A549 (cell line): ENCODE data around the gene PPM1B. TPM values are rescaled to one million over a fixed set of nuclear protein-coding genes. Genes with fewer than 3 reads are reported as not detected.
A peak's percentile ranks its signal among the peaks of the same experiment; 100 is the strongest.

ENCODE experiments used
- ATAC-seq, 2 experiments: fragments of 200-7000 bp in 1 of 2; fragments of >200 bp in 1 of 2; cut with Nextera tagmentation in 1 of 2; cut with Tn5 transposase in 1 of 2; 3 replicates each; pipeline versions ENCODE4 v1.8.0 to v1.9.1; 2018 to 2020; ENCODE audit warnings: mild to moderate bottlenecking in 1 of 2, moderate library complexity in 1 of 2
- CTCF ChIA-PET: fragments of 300-600 bp; sonication (Branson Sonifier 250); formaldehyde crosslinking; extraction: SDS; loops from one replicate; lab custom pipeline; 2021; ENCODE audit warnings: antibody characterized with exemption, inconsistent platforms; lab: Yijun Ruan, JAX
- POLR2A ChIA-PET: fragments of 350-600 bp; formaldehyde crosslinking; extraction: SDS; loops from one replicate; lab custom pipeline; 2021; ENCODE audit warnings: antibody characterized with exemption, inconsistent platforms; lab: Yijun Ruan, JAX
- DNase-seq, 2 experiments: peaks; one replicate each; pipeline versions ENCODE4 v3.0.0 to v3.0.0-alpha.2; 2011 to 2016; ENCODE audit warnings: low read depth in 1 of 2, low spot score in 1 of 2
- FAIRE-seq: peaks from 2 replicates; lab custom pipeline; 2011; peaks lifted over from hg19 to GRCh38; lab: Jason Lieb, UNC
- H3K27ac ChIP-seq, 2 experiments: fragments of >200 bp; sonication (Bioruptor Twin); formaldehyde crosslinking; 3 replicates each; pipeline ENCODE4 v1.5.1; 2016 to 2017
- H3K4me1 ChIP-seq: fragments of >200 bp; sonication (Bioruptor Twin); formaldehyde crosslinking; 3 replicates; pipeline ENCODE4 v1.6.1; 2016
- H3K4me2 ChIP-seq: fragments of >200 bp; sonication (Bioruptor Twin); formaldehyde crosslinking; 3 replicates; pipeline ENCODE4 v1.6.1; 2016
- H3K4me3 ChIP-seq: fragments of >200 bp; sonication (Bioruptor Twin); formaldehyde crosslinking; 3 replicates; pipeline ENCODE4 v1.5.1; 2016
- H3K9me3 ChIP-seq: fragments of >200 bp; sonication (Bioruptor Twin); formaldehyde crosslinking; 3 replicates; pipeline ENCODE4 v1.6.1; 2016
- BHLHE40 ChIP-seq: IDR thresholded peaks from 2 replicates; pipeline ENCODE4 v1.6.1; 2012; ENCODE audit warnings: low read depth, low read length, inconsistent platforms
- CBX2 ChIP-seq: fragments of 200-600 bp; sonication (generic); IDR thresholded peaks from 2 replicates; pipeline ENCODE4 v1.6.1; 2016; ENCODE audit warnings: low read depth, mild to moderate bottlenecking, borderline replicate concordance
- CEBPB ChIP-seq, 2 experiments: fragments of >200 bp in 1 of 2; sonication (Bioruptor Twin) in 1 of 2; formaldehyde crosslinking in 1 of 2; IDR thresholded peaks; 2 replicates each; pipeline ENCODE4 v1.6.1; 2012 to 2016
- CHD2 ChIP-seq: fragments of 150-350 bp; IDR thresholded peaks from 2 replicates; pipeline ENCODE4 v1.6.1; 2014; ENCODE audit warnings: low read length; ENCODE audit not compliant: partially characterized antibody
- EHF ChIP-seq: fragments of 250-450 bp; sonication (Bioruptor Pico); IDR thresholded peaks from 2 replicates; pipeline ENCODE4 v1.5.0; 2020; ENCODE audit warnings: mild to moderate bottlenecking
- ELK1 ChIP-seq: fragments of 150-350 bp; IDR thresholded peaks from 2 replicates; pipeline ENCODE4 v1.6.1; 2014; ENCODE audit warnings: low read depth, mild to moderate bottlenecking, low read length
- EP300 ChIP-seq, 2 experiments: fragments of >200 bp; sonication (Bioruptor Twin); formaldehyde crosslinking; IDR thresholded peaks; 2 replicates in 1 of 2; 3 replicates in 1 of 2; pipeline ENCODE4 v1.6.1; 2016 to 2017
- ESRRA ChIP-seq: fragments of 150-350 bp; IDR thresholded peaks from 2 replicates; pipeline ENCODE4 v1.6.1; 2014; ENCODE audit warnings: mild to moderate bottlenecking, low read length, borderline replicate concordance
- HDAC2 ChIP-seq: fragments of 200-600 bp; sonication (generic); IDR thresholded peaks from 2 replicates; pipeline ENCODE4 v1.6.1; 2016
- HMGXB4 ChIP-seq: fragments of 250-450 bp; sonication (Bioruptor Pico); IDR thresholded peaks from 2 replicates; pipeline ENCODE4 v1.5.0; 2021; ENCODE audit warnings: mild to moderate bottlenecking, moderate library complexity, borderline replicate concordance
- HOXA7 ChIP-seq: fragments of 250-450 bp; sonication (Bioruptor Pico); IDR thresholded peaks from 2 replicates; pipeline ENCODE4 v1.5.0; 2020; ENCODE audit warnings: mild to moderate bottlenecking, moderate library complexity
- HOXB13 ChIP-seq: fragments of 250-450 bp; sonication (Bioruptor Pico); IDR thresholded peaks from 2 replicates; pipeline ENCODE4 v1.5.0; 2020; ENCODE audit warnings: low read depth, mild to moderate bottlenecking, moderate library complexity
- MAX ChIP-seq: IDR thresholded peaks from 2 replicates; pipeline ENCODE4 v1.6.1; 2012
- NPAS2 ChIP-seq: fragments of 250-450 bp; sonication (Bioruptor Pico); IDR thresholded peaks from 2 replicates; pipeline ENCODE4 v1.8.0; 2022; ENCODE audit warnings: mild to moderate bottlenecking, moderate library complexity, borderline replicate concordance
- PHF8 ChIP-seq: fragments of 200-600 bp; sonication (generic); IDR thresholded peaks from 2 replicates; pipeline ENCODE4 v1.6.1; 2016; ENCODE audit warnings: low read depth, mild to moderate bottlenecking, antibody characterized with exemption, moderate library complexity, borderline replicate concordance
- POLR2A ChIP-seq: IDR thresholded peaks from 2 replicates; pipeline ENCODE4 v1.6.1; 2012; ENCODE audit warnings: mild to moderate bottlenecking, low read length
- POLR2AphosphoS2 ChIP-seq: conservative IDR thresholded peaks from 2 replicates; pipeline ENCODE4 v1.6.1; 2012; ENCODE audit warnings: low read length, improper control_type of control experiment, inconsistent platforms
- RAD21 ChIP-seq, 2 experiments: fragments of >200 bp in 1 of 2; sonication (Bioruptor Twin) in 1 of 2; formaldehyde crosslinking in 1 of 2; IDR thresholded peaks in 1 of 2; conservative IDR thresholded peaks in 1 of 2; 2 replicates in 1 of 2; 3 replicates in 1 of 2; pipeline ENCODE4 v1.6.1; 2012 to 2018; ENCODE audit warnings: inconsistent platforms in 1 of 2
- RARB ChIP-seq: fragments of 250-450 bp; sonication (Bioruptor Pico); IDR thresholded peaks from 2 replicates; pipeline ENCODE4 v1.8.0; 2021; ENCODE audit warnings: mild to moderate bottlenecking, moderate library complexity
- REST ChIP-seq: fragments of 200-600 bp; sonication (generic); IDR thresholded peaks from 2 replicates; pipeline ENCODE4 v1.6.1; 2016; ENCODE audit warnings: antibody characterized with exemption, mild to moderate bottlenecking, moderate library complexity
- ZC3H11A ChIP-seq: fragments of 450-650 bp; IDR thresholded peaks from 2 replicates; pipeline ENCODE4 v1.6.1; 2014; ENCODE audit warnings: antibody characterized with exemption, mild to moderate bottlenecking
- ZFP36 ChIP-seq: fragments of 450-650 bp; IDR thresholded peaks from 2 replicates; pipeline ENCODE4 v1.6.1; 2014; ENCODE audit warnings: borderline replicate concordance; ENCODE audit not compliant: partially characterized antibody
- WGBS: methylation state at CpG from one replicate; pipeline ENCODE4 v1.1.6; 2017; ENCODE audit errors: missing lambda C conversion rate; 5-methylcytosine and 5-hydroxymethylcytosine counted together
- polyA plus RNA-seq, 4 experiments: library from polyadenylated mRNA; depleted of rRNA in 3 of 4; stranded (reverse); fragments of >200 nt; fragmentation: RNase III in 1 of 4; extraction: RNeasy Plus Mini Kit Qiagen cat#74134 plus additional on column Dnase treatment in 1 of 4; gene quantifications; 2 replicates in 3 of 4; 3 replicates in 1 of 4; pipeline ENCODE4 v1.2.3, GENCODE V29; 2011 to 2017

PPM1B gene
- polyA plus RNA-seq, 2 of the 4 experiments (the other 2 are of a cell fraction) = 49.0 to 75.1 TPM

GRCh38 chr2:44181648-44182047 is 13.0 kb downstream of the PPM1B start:
- Histone ChIP-seq H3K4me1 (peaks cover 19% of the 10 kb centered on the region; the same call in 2 of the 3 replicates), H3K4me2 (no peak overlapping the region), H3K4me3 (no peak overlapping the region), H3K27ac (no peak overlapping the region), H3K9me3 (no peaks in the 10 kb centered on the region)
- ChIA-PET POLR2A (interaction anchor here (1.1 kb wide), 1 partner anchor 13 kb away, joined by 3 read pairs; the partner anchor contains the start of gene PPM1B), CTCF (interaction anchor here (0.9 to 1.3 kb wide), 3 partner anchors 9 to 298 kb away, joined by 3 to 6 read pairs (median 4); no protein-coding TSS in a partner anchor)
- ATAC-seq = no peak
- FAIRE-seq = no peak
- WGBS = 93% methylated on average over 2 of the region's 2 CpGs
- no peak for DNase-seq
- TF ChIP-seq CEBPB (IDR thresholded peaks at IDR 0.05) (0 out of 4 replicates have a peak, but pooled peaks of 1 of the 2 experiments have one; percentile 16), REST (no peak)

GRCh38 chr2:44184106-44184505 is 15.4 kb downstream of the PPM1B start:
- ChIA-PET CTCF (interaction anchor here (1.8 kb wide), 1 partner anchor 97 kb away, joined by 6 read pairs; no protein-coding TSS in a partner anchor), POLR2A (no interaction called here)
- Histone ChIP-seq H3K4me3 (no peak overlapping the region), H3K9me3 (no peaks in the 10 kb centered on the region), H3K27ac (no peak overlapping the region), H3K4me1 (peaks cover 19% of the 10 kb centered on the region; the same call in 2 of the 3 replicates), H3K4me2 (no peak overlapping the region)
- no peak for DNase-seq
- no peak for ATAC-seq
- no peak for FAIRE-seq
- 90% methylated on average over 3 of the region's 3 CpGs for WGBS
- TF ChIP-seq HMGXB4 = no peak

- Histone ChIP-seq H3K4me3 (no peak overlapping the region), H3K4me2 (no peak overlapping the region), H3K9me3 (no peaks in the 10 kb centered on the region), H3K27ac (no peak overlapping the region), H3K4me1 (peaks cover 16% of the 10 kb centered on the region)
- peak; percentile 70 for FAIRE-seq
- CTCF ChIA-PET = interaction anchor here (0.8 to 1.6 kb wide), 4 partner anchors 10 to 100 kb away, joined by 3 to 4 read pairs (median 3); no protein-coding TSS in a partner anchor
- TF ChIP-seq CBX2 = no peak
- TF ChIP-seq ZC3H11A = no peak
- TF ChIP-seq CEBPB (IDR thresholded peaks at IDR 0.05) = peak in 1 of 2 experiments; percentile 17; a peak in 1 of 4 replicates
- TF ChIP-seq POLR2A = no peak
- TF ChIP-seq HOXA7 (CRISPR knock-in tag) = no peak
- no peak for TF ChIP-seq MAX
- POLR2A ChIA-PET = no interaction called here
- DNase-seq = no peak
- no peak for ATAC-seq
These were observed 18.1 kb downstream of the PPM1B start for GRCh38 chr2:44186810-44187209.

GRCh38 chr2:44187251-44187650 is 18.6 kb downstream of the PPM1B start:
- DNase-seq (no peak), FAIRE-seq (no peak), ATAC-seq (no peak)
- ChIA-PET POLR2A (no interaction called here), CTCF (interaction anchor here (1.0 to 1.6 kb wide), 2 partner anchors 10 to 17 kb away, joined by 3 to 4 read pairs; no protein-coding TSS in a partner anchor)
- 94% methylated on average over 4 of the region's 4 CpGs for WGBS
- H3K9me3 ChIP-seq = no peaks in the 10 kb centered on the region
- TF ChIP-seq HDAC2 (no peak), ZFP36 (no peak), ESRRA (no peak), POLR2AphosphoS2 (no peak), POLR2A (no peak), CHD2 (no peak), RARB (CRISPR knock-in tag) (no peak), HOXB13 (no peak), PHF8 (no peak), BHLHE40 (no peak), ZC3H11A (no peak), NPAS2 (no peak), ELK1 (no peak), RAD21 (conservative IDR thresholded peaks at IDR 0.05 in 1 of 2, IDR thresholded peaks at IDR 0.05 in 1 of 2) (no peak), EHF (CRISPR knock-in tag) (no peak), EP300 (IDR thresholded peaks at IDR 0.05) (no peak)
- H3K27ac ChIP-seq = no peak overlapping the region
- peaks cover 15% of the 10 kb centered on the region for H3K4me1 ChIP-seq
- no peak overlapping the region for H3K4me2 ChIP-seq
- no peak overlapping the region for H3K4me3 ChIP-seq
